Brain pericyte (primary cell): ENCODE data around the gene TIMM21.

Experiments
- DNase-seq: peaks from one replicate; pipeline ENCODE4 v3.0.0-alpha.2; 2012; ENCODE audit warnings: low read depth, low spot score

Gene TIMM21, protein sequence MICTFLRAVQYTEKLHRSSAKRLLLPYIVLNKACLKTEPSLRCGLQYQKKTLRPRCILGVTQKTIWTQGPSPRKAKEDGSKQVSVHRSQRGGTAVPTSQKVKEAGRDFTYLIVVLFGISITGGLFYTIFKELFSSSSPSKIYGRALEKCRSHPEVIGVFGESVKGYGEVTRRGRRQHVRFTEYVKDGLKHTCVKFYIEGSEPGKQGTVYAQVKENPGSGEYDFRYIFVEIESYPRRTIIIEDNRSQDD

DNA sequence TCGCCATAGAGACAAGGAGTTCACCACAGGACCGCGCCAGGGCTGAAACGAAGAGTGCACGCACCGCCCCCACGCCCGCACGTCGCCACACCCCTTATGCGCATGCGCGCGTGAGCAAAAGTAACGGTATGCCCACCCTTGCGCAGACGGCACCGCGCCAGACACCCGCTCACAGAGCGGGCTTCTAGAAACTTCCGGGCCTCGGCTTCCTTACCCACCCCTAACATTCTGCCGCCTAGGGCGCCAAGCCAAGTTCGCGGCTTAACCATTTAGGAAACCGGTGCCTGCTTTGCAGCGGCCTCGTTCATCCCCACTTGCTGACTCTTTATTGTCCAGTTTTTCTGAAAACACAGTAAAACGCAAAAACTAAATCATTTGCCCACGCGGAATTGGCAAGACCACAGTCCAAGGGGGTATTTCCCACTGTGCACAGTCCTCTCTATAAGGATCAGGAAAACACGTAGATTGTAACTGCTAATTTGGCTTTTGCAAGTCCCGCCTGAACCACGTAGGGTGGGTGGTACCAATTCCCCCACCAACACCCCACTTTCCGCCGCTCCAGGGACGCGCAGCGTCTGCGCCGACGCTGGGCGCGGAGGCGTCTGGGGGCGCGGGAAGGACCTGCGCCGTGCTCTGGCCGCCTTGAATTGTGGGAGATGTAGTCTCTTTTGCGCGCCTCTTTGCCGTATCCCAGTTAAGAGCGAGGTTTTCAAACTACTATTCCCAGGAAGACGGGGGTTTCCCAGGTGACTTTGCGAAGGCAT lies at the start of gene TIMM21, which contains the start of gene FBXO15:
TIMM21 (plus strand) TSS at position 745 of the 764 bp plus-strand sequence. CDS start 286 bp downstream, outside the sequence.
FBXO15 (minus strand) TSS at position 56 of the 764 bp plus-strand sequence; CDS start at position 7, 49 bp downstream.
- peak; percentile 93 for DNase-seq

DNA sequence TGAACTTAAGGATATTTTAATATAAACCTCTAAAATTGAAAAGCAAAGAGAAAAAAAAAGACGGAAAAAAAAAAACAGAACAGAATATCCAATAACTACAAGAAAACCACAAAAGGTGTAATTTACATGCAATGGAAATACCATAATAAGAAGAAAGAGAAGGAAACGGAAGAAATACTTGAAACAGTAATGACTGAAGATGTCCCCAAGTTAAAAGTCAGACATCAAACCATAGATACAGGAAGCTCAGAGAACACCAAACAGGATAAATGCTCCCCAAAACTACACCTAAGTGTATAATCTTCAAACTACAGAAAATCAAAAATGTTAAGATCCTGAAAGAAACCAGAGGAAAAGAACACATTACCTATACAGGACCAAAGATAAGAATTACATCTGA lies 39.9 kb upstream of the TIMM21 start:
- DNase-seq, result no peak

DNA sequence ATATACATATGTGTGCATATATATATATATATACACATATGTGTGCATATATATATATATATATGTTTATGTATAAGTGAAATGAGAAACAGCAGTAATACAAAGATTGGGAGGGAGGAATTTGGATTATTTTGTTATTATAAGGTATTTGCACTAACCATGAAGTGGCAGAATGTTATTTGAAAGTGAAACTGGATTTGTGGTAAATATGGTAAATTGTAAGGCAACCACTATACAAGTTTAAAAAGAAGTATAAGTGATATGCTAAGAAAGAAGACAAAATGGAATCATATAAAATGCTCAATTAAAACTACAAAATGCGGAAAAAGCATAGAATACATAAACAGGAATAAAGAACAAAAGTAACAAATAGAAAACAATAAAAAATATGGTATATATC lies 38.2 kb upstream of the TIMM21 start:
- DNase-seq, result no peak

DNA sequence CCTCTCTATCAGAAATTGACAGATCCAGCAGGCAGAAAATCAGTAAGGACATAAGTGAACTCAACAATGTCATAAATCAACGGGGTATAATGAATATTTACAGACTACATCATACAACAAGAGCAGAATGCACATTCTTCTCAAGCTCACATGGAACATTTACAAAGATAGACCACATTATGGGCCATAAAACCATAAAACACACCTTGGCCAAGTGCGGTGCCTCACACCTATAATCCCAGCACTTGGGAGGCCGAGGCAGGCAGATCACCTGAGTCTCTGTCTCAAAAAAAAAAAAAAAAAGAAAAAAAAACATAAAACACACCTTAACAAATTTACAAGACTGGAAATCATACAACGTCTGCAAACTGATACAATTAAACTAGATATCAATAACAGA lies 37.3 kb upstream of the TIMM21 start:
- DNase-seq, result no peak

DNA sequence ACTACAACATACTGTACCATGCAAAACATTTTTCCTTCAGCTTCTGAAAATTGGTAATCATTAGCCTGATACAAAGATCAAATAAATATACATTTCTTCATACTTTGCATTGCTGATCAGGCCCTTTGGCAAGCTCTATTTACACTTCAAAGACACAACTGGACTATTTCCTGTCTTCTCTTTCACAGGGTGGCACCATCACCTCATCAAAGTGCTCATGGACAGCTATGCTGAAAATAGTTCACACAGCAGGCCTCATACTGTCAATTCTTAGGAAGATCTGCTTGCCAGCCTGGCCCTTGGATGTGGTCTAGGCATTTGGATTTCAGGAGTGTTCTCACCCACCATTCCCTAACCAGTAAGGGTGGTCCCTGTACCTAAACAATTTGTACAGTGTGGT lies 34.6 kb upstream of the TIMM21 start:
- no peak for DNase-seq

DNA sequence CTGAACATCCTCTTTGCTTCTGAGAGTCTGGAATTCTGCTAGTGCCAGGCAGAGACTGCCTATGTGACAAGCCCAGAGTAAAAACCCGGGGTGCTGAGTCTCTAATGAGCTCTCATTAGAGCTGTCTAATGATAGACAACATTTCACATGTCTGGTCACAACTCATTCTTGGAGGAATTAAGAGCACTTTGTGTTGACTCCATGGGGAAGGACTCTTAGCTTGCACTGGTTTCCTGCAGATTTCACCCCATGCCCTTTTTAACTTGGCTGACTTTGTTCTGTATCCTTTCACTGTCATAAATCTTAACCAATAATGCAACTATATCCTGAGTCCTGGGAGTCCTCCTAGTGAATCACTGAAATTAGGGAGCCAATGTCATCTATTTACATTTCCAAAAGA lies 34.2 kb upstream of the TIMM21 start:
- no peak for DNase-seq

DNA sequence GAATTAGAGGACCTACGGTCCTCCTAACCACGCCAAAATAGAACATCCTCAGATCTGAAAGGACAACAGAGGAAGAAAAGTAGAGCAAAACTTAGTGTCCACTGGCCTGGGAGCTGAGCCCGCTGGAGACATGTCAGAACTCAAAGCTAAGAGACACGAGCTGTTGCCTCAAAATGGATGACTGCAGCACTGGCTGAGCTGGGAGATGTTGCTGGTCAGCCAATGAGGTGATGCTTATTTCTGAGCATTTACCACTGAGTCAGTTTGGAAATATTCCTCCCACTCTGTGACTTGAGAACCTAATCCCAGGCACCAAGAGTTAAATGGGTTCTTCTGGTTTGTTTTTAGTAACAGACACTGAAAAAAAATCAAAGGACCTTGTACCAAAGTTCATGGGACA lies 33.3 kb upstream of the TIMM21 start:
- no peak for DNase-seq

DNA sequence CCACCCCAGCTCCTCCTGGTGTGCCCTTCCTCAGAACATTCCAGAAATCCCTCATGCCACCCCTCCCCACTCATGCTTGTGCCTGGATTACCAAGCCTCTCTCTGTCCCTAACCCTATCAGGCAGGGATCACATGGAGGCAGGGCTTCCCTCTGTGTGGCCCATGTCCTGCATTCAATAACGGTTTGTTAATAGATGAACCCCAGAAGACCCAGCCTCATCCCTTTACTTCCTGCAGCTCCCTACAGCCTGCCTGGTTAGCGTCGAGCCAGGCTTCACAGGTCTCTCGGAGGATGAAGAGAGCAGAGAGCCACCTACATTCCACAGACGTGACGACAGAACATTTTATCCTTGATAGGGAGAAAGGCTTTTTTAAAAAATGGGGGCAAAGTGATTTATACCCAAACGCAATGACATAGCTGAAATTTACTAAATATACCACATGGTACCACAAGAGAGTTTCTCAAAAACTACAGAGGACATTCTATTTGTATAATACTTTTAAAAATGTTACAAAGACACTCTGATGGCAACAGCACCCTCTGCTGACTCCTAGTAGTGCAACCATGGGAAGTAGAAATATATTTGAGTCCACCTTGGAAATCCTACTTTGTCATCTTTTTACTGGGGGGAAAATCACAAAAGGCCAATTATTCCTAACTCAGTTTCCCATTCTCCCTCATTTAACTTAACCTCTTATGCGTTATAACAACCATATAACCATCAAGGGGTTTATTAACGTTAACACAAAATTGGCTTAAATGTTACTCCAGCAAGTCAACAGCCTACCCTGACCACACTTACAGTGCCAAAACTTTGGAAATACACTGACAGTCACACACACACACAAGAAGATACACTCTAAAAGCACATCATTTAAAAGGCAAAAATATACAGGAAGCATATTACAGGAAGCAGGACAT lies 31.4 kb upstream of the TIMM21 start:
- no peak for DNase-seq

DNA sequence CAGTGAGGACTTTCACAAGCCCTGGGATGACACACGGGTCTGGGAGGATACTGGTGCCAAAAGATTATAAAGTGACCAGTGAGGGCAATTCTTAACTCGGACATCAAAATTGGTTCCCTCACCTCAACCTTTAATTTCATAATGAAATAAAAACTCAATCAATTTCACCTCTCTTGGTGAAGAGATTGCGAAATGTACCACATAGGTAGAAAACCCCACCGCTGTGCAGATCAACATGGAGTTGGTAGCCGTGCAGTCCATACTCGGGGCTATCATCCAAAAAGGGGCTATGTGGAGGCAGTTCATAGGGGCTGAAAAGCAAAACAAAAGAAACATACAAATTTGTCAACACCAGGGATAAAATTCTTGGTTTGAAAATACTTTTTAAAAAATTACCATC lies 25.1 kb upstream of the TIMM21 start:
- DNase-seq, result no peak

DNA sequence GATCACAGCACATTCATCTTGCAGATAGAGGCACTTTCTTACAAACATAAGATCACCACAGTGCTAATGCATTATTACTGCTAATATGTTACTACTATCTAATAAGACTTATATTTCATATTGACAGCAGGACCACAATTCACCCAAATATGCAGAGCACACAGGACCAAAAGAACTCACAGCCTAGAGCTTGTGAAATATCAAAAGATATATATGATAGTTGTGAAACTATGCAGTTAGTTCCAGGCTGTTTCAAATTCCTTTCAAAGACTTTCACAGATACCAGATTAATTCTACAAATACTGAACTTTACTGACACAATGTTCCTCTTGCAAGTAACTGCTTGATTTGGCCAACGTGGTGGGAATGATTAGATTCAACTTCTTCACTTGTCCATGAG lies 23.7 kb upstream of the TIMM21 start:
- no peak for DNase-seq

DNA sequence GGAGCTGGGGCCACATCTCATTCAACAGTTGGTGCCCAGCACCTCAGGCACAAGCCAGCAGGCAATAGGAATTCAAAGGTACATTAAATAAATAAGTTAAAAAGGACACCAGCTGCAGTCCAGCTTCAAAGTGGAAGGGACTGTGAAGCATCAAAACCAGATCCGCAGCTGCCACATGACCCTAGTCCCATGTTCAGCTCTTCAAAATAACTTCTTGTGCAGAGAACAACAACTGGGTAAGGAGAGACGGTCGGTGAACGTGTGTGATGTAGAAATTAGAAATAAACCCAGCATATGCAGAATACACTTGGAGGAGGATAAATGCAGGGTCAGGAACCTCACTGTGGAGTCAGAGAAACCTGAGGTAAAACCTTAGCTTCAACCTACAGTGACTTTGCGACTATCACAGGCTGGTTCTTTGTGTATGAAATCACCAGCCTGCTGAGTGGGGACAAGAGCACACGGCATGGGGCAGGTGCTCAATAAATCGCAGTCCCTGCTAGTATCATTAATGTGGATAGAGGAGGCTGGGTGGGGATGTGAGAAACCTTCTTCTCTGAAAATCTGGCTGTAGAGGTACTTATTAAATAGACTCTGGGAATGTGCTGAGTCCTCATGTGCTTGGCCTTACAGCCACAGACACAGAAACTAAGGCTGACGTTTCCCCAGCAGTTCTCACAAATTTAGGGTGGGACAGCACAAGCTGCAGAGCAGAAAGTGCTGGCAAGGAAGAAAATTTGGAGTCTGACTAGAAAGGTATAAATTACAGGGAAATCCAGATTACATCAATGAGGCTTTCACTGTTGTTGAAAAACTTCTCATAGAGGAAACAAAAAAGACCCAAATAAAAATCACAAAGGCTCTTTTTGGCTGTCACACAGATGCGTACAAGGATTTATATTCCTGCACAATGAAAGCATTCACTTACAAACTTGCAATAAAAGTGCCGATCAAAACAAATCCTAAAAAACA lies 21.4 kb upstream of the TIMM21 start:
- no peak for DNase-seq

DNA sequence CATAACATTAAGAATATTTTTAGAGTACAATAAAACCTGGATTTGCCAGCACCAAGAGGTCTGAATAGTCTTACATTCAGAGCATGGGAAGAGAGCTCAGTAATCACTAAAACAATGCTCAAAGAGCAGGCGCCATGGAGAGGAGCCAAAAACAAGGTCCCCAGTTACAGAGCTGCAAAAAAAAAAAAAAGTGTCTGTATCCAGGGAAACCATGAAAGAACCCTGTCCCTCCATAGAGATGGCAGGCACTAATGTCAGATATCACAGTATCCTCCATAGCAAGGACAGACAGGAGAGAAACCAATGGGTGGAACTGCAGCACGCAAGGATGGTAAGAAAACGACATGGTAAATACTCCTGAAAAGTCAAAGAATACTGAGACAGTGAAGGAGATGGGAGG lies 20.2 kb upstream of the TIMM21 start:
- DNase-seq, result no peak

DNA sequence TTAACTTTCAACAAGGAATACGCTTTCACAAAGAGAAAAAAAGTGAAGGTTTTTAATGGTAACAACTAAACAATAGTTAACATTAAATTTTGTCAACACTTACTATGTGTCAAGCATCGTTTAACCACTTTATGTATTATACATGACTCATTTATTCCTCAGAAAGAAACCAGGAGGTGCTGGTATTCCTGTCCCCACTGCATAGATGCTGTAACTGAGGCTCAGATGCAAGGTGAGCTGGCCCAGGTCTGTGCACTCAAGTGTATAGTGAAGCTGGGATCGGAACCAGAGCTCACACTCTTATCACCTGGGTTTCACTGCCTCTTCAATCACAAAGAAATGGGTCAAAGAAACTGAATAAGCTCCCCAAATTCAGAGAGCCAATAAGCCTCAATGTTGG lies 17.2 kb upstream of the TIMM21 start:
- DNase-seq, result no peak

DNA sequence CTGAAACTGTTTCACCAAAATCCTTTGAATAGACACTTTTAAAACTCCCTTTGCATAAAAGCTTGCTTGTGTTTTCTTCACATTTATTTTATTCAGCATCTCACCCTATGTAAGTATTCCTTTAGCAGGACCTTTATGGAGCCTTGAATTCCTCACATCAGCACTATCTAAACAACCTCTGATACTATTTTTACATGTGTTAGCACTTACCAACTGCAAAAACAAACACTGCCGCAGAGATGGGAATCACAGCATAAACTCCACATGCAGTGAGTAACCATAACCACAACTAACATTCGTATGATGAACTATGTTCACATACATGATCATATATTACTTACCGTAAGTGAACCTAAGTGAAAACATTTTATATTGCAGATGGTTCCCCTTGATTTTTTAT lies 16.1 kb upstream of the TIMM21 start:
- DNase-seq, result peak; percentile 49

DNA sequence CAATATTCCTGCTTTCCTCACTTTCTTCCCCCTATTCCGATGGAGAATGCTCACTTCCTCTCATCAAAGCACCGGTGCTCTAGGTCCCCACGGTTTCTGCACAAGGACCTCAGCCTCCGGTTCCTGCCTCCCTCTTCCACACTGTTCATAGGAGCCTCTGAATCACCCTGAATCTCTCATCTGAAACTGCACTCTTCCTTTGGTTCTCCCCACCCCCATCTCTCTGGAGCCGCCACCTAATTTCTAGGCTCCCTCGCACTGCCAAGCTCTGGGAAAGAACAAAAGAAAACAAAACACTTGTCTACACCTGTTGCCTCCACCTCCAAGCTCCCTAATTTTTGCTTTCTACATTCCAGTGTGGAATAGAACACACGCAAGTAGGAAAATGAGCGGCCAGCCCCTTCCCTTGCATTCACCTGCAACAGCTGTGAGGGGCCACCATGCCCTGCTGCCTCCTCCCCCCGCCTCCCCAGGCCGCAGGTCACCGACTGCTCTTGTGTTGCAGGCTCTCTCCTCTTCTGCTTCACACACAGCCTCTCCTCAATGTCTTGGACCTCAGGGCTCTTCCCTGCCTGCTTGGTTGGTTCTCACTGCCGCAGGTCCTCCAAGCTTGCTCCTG lies 10.3 kb upstream of the TIMM21 start:
- no peak for DNase-seq

DNA sequence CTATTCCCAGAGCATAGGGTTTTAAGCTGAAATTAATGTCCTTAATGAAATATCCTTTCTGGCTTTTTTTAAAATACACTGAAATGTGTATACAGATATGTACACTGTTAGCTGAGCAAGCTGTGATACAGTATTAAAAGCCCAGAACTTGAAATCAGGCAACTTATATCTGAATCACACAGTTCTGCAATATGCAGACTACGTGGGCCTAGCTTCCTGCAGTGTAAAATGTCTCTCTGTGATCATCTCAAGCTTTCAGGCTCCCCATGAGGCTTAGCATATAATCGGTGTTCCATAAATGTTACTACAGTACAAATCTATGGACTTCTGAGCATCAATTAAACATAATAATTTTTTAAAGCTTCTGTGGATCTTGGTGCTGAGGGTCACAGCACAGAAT lies 8.9 kb upstream of the TIMM21 start:
- DNase-seq, result no peak

DNA sequence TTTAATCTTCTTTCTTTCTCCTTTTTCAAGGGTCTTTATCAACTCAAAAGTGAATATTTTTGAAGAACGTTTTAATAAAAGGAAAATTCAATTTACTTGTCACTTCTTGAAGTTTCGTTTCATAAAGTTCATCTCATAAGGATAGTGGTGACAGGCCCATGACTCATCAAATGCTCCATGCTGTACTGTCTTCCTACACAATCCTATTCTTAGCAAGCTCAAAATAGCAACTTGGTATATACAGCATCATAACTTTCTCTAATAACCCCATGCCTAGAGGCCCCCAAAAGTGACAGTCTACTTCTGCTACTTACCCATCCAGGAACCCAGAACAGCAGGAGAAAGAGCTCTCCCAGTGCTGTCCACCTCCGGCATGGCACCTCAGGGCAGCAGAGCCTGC lies 8.4 kb upstream of the TIMM21 start:
- DNase-seq, result no peak

DNA sequence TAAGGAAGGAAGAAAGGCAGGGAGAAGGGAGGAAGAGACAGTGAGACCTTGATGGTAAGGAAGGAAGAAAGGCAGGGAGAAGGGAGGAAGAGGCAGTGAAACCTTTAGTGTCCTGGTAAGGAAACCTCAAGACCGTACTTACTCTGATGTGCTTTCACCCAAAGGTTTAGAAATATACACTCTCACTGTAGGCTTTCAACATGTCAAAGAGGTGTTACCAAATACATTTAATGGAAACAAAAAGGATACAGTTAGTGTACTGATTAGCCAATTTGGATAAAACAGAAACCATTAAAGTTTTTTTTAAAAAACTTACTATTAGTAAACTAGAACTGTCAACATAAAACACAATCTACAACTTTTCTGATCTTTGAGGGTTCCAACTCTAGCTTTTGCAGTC lies 7.7 kb upstream of the TIMM21 start:
- no peak for DNase-seq

DNA sequence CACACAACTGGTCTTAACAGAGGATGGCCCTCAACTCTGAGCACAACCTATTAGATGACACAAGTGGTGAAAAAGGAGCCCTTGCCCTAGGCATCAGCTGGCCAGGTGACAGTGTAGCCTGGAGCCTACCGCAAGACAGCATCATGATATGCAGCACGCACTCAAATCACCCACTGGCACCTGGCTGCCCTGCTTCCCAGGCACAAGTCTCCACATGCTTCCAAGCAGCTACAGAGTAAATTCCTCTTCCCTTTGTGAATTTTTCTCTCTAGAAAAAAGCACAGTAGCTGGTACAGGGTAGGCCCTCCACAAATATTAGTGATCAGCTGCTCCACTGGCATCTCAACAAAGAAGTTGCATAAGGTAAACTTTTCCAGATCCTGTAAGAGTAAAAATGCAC lies 6.7 kb upstream of the TIMM21 start:
- no peak for DNase-seq

DNA sequence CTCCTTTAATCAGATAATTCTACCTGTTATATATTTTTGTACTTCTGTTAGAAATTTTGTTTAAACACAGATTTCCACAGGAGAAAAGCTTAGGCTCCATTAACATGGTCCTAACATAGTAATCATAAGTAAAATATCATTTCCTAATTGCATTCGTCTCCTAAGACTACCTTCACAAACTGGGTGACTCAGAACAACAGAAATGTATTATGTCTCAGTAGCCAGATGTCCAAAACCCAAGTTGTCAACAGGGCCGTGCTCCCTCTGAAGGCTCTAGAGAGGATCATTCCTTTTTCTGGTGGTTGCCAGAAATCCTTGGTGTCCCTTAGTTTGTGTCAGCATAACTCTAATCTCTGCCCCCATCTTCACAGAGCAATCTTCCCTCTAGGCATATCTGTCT lies 6.1 kb upstream of the TIMM21 start:
- DNase-seq, result no peak

DNA sequence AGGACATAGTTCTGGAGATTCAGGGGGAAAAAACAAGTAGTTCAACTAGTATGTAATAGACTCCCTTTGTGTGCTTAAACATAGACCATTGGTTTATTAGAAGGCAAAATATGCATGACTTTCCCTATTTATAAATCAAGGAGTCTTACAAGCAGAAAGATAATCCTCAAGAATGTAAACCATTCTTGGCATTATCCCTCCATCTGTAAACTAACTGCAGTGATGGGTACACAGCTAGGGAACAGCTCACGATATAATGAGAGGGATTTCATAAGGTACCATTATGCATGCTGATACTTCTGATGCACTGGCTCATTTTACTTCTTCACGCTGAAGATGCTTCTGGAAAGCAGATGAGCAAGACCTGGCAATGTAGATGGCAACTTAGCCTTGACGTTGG lies 1.6 kb upstream of the TIMM21 start:
- DNase-seq, result no peak
